GM12875 (cell line): ENCODE results near the gene SIPA1L3.

Experiments
- H3K4me3 ChIP-seq: one replicate; pipeline ENCODE4 v1.5.1; 2011; ENCODE audit warnings: low read depth, low read length, control low read depth
- TF ChIP-seq, protein P1 (sequence below): IDR thresholded peaks from 2 replicates; pipeline ENCODE4 v1.5.1; 2011; ENCODE audit warnings: low read depth, mild to moderate bottlenecking, control low read depth, inconsistent platforms, low read length, moderate library complexity, borderline replicate concordance; ENCODE audit not compliant: insufficient read depth

SIPA1L3 gene

GRCh38 chr19:37989855-37990254, 82.8 kb downstream of the SIPA1L3 start:
- TF ChIP-seq, protein P1, sequence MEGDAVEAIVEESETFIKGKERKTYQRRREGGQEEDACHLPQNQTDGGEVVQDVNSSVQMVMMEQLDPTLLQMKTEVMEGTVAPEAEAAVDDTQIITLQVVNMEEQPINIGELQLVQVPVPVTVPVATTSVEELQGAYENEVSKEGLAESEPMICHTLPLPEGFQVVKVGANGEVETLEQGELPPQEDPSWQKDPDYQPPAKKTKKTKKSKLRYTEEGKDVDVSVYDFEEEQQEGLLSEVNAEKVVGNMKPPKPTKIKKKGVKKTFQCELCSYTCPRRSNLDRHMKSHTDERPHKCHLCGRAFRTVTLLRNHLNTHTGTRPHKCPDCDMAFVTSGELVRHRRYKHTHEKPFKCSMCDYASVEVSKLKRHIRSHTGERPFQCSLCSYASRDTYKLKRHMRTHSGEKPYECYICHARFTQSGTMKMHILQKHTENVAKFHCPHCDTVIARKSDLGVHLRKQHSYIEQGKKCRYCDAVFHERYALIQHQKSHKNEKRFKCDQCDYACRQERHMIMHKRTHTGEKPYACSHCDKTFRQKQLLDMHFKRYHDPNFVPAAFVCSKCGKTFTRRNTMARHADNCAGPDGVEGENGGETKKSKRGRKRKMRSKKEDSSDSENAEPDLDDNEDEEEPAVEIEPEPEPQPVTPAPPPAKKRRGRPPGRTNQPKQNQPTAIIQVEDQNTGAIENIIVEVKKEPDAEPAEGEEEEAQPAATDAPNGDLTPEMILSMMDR, result no peak
- H3K4me3 ChIP-seq, result no peak overlapping the region

GRCh38 chr19:37990362-37990761, 83.4 kb downstream of the SIPA1L3 start:
- TF ChIP-seq, protein P1, result no peak

GRCh38 chr19:37991176-37991835, 84.3 kb downstream of the SIPA1L3 start:
- TF ChIP-seq, protein P1, result no peak
- H3K4me3 ChIP-seq, result no peak overlapping the region

More at GRCh38 chr19:37990362-37990761, 83.4 kb downstream of the SIPA1L3 start:
- H3K4me3 ChIP-seq, result no peak overlapping the region

DNA sequence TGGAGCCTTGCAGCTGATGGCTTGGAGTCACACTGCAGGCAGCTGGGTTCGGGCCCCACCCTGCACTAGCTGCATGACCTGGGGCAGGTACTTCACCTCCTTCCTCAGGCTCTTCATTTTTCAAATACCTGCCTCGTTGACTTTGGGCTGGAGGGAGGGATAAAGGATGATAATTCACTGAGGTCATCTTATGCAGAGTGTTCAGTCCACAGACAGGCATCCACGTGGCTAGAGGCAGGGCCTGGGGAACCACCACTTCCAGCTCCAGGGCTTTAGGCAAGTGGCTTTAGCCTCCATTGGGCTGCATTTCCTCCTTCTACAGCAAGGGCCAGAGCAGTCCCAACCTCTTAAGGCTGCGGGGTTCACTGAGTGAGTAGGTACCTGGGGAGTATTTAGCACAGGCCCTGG, 84.8 kb downstream of the SIPA1L3 start:
- TF ChIP-seq, protein P1, result no peak
- no peak overlapping the region for H3K4me3 ChIP-seq

GRCh38 chr19:37992761-37993160, 85.8 kb downstream of the SIPA1L3 start:
- no peak overlapping the region for H3K4me3 ChIP-seq
- TF ChIP-seq, protein P1, result no peak

GRCh38 chr19:37994823-37995130, 87.8 kb downstream of the SIPA1L3 start:
- TF ChIP-seq, protein P1, result no peak
- H3K4me3 ChIP-seq, result no peak overlapping the region

- H3K4me3 ChIP-seq, result no peak overlapping the region
- TF ChIP-seq, protein P1, result no peak
Measured at GRCh38 chr19:37995346-37995745, 88.3 kb downstream of the SIPA1L3 start.
